GM11168 (cell line): ENCODE results near the gene KRT3.
"Not testable (repeated sequence)": the region's sequence is repeated elsewhere in the genome, so short reads cannot be mapped to it uniquely, and the experiment has no call there.

ENCODE experiments used
- in situ Hi-C: fragments of 300-500 bp; cut with MboI; formaldehyde crosslinking; loops from one replicate; pipeline ENCODE4 v1.12.0; 2022; ENCODE audit warnings: low sequenced_read_pairs; ENCODE audit not compliant: unreplicated experiment

The KRT3 gene

DNA sequence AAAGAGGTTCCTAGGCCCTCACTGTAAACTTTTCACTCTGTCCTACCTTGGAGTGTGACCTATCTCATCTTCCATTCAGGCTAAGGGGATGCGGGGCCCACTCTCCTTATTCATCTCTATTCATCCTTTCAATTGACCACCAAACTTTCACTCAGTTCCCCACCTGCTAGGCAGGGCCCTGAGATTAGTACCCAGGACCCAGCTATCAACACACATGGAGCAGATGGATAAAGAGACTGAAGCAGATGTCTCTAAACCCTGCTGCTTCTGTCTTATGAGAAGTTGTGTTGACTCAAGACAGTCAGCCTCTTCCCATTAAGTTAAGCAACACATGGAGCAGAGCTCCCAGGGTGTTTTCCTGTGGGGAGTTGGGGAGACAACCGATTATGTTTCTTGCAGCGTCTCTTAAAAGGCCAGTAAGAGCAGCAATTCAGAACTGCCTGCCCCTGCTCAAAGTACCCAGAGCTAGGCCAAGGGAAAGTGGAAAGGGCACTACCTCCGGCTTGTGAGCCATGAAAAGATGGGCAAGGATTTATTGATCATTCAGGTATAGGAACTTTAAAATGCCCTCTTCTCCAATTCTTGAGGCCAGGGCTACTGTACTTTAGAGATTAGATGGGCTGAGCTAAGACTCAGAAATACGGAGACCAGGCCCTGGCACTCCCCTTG, 29.4 kb downstream of the KRT3 start:
- in situ Hi-C loops: no loop called here

DNA sequence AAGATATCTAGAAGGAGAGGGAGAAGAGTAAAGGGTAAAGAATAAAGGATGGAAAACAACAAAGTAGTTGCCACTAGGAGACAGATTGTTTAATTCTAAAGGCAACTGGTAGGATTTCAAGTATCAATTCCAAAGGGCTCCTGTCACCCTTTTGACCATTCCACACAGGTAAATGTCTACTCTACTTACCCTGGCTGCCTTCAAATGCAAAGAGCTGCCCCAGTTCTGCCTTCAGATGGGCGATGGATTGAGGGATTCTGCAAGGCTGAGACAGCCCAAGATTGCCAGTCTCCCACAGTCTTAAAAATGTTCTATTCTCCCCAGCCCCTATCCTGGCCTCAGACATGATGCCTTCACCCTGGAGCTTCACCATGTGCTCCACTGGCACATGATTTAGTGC, 30.2 kb downstream of the KRT3 start:
- in situ Hi-C loops: no loop called here

DNA sequence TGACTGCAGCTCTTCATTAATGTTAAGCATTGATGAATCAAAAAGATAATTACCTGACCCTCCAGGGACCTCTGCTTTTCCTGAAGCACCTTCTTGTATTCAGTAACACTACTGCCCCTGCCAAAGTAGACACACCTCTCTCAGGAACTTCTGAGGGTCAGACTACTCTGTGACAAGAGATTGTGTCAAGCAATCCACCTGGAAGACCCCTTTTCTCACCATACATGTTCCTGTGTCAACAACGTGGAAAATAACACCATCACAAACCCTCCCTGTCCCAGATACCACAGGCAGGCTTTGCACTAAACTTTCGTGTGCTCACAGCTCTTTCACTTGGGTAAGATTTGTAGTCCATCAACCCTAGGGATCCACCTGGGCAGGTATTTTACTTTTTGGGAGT, 31.9 kb downstream of the KRT3 start:
- in situ Hi-C loops: no loop called here

DNA sequence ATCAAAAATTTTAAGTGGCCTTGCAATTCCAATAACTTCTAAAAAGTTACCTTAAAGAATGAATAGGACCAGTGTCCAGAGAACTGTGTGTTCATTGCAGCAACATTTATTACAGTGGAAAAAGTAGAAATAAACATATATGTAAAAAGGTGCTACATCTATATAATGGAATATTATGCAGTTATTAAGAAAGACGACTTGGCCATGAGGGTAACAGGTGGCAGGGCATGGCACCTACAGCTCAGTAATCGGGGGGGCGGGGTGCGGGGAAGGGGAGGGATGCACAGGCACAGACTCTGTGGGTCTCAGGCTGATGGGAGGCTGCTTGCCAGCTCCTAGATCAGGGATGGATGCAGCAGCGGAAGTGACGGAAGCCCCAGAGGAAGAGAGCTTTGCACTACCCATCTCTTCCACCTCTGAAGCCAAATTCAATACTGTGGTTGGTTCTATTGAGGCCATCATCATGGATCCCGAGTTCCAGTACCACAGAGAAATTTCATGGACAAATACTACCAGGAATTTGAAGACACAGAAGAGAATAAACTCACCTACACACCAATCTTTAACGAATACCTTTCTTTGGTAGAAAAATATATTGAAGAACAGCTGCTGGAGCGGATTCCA, 32.8 kb downstream of the KRT3 start:
- in situ Hi-C loops: no loop called here

DNA sequence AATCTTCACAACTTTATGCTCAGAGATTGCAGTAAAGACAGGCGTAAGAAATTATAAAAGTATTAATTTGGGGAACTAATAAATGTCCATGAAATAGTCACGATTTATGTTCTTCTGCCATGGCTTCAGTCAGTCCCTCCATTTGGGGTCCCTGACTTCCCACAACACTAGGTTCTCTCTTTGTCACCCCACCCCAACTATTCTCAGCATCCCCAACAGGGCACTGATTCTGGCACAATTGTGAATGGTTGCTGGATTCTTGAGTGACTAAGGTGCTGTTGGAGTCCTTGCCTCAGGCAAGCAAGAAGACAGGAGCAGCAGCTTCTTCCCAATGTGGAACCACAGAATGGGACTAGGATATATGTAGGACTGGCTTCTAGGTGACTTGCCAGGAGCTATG, 34.1 kb downstream of the KRT3 start:
- in situ Hi-C loops: no loop called here

DNA sequence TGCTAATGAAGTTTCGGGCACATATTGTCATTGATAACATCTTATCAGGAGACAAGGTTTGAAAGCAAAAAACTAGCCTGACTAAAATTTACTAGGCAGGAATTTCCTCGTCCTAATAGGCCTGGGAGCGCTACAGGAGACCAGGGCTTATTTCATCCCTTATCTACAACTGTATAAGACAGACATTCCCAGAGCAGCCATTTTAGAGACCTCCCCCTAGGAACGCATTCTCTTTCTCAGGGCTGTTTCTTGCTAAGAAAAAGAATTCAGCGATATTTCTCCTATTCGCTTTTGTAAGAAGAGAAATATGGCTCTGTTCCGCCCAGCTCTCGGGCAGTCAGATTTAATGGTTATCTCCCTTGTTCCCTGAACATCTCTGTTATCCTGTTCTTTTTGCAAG, 34.7 kb downstream of the KRT3 start:
- in situ Hi-C loops: not testable (repeated sequence)

DNA sequence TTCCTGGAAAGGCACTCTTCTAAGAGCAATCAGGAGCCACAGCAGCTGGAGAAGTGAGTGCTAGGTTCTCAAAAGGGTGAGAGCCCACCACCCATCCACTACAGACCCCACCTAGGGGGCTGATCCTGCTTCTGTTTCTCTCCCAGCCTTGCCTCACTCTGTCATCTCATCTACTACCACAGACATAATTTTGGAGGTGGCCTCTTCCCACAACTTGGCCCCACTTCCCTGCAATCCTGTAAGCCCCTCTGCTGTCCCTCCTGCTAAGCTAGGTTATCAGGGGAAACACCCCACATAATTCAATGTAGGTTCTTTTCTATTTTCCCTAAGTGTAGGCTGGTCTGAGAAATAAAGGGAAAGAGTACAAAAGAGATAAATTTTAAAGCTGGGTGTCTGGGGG, 35.3 kb downstream of the KRT3 start:
- in situ Hi-C loops: no loop called here

DNA sequence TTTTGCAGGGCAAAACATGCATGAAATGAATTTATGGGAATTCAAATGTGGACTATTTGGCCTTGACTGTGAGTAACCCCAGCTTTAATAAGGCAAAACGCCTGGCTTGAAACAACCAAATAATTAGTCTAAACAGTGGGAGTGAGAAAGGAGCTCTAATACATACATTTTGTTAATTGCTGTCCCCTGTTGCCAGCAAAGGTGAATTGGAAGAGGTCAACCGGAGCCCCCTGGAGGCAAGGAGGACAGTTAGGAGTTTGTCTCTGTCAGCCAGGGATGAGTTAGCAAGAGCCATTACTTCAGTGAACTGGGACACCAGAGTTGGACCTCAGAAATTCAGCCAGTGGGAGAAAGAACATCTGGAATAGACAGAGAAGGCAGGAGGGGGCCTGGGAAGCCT, 36.2 kb downstream of the KRT3 start:
- in situ Hi-C loops: no loop called here

DNA sequence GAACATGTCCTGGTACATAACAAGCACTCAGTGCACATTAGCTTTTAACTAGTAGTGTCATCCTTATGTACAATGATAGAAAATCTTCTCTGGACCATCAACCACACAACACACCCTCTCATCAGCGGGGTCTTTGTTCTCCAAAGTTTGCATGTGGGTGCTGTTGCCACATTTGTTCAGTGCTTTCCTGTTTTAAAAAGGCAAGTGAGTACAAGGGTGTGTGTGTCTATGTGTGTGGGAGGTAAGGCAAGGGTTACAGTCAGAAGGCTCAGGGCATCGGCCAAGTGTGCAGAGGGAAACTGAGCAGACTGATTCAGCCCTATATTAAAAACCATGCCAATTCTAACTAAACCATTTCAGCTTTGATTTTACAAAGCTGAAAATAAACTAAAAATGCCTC, 36.7 kb downstream of the KRT3 start:
- in situ Hi-C loops: no loop called here

DNA sequence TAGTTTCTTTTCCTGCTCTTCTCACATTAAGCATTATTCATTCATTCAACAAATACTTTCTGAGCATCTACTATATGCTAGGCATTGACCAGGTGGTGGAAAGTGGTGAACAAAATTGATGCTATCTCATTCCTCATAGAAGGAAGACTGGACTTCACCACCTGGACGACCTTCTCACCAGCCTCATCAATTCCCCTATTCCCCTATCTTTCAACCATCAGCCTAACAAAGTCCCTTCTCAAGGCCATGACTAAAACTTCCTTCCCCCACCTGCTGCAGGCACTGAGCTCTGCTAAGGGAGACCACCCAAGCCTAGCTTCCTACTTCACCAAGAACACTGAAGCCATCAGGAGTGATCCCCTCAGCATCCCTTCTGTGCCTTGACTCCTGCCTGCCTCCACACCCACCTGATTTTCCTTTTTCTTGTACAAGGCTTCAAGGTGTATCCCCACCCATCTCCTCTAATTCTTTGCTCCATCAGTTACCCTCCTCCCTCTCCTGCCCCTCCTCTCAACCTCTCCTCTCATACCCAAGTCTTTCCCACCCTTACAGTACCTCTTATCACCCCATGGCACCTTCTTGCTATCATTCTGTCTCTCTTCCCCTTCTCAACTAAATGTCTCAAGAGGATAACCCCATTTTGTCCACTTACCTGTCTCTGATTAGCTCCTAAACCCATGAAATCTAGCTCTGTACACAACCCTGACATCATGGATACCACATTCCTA, 38.3 kb downstream of the KRT3 start:
- in situ Hi-C loops: no loop called here

DNA sequence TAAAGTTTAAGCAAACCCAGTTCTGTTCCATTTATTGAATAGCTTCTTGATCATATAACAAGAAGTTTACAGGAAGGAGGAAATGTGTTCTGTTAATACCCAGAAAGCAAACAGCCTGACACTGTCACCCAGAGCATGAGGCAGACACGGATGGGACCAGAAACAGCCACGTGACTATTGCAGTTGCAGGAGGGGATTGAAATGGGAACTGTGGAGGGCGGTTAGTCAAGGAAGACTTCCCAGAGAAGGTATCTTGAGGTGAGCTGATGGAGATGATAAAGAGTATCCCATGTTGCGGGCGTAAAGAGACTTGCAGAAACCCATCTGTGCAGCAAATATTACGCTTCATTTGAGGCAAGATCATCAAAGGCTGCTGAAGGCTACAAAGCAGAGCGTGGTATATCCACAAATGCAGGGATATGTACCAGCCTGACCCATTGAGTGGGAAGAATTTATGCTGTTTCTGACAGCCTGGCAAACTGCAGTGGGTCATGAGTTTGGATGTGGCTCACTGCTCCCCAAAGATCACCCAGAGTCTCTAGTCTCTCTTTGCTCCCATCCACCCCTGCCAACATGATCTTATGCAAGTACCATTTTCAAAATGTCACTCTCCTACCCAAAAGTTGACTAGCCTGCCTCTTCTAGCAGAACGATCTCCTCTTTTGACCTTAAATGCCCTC, 39.5 kb downstream of the KRT3 start:
- in situ Hi-C loops: no loop called here

DNA sequence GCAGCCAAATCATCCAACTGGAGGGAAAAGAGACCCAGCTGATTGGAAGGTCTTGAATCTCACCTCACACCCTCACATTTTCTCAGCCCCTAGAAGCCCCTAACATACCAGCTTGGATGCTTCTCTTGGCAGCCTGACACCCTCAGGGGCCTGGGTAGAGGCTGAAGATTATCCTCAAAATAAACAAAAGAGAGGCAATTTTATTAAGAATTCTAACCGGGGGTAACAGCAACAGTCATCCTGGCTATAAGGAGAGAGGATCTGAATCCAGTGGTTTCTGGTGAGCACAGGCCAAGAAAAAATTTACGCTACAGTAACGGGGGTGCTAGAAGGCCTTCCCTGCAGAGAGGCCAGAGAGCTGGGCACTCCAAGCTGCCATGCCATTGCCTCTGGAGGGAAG, 40.4 kb downstream of the KRT3 start:
- in situ Hi-C loops: no loop called here

DNA sequence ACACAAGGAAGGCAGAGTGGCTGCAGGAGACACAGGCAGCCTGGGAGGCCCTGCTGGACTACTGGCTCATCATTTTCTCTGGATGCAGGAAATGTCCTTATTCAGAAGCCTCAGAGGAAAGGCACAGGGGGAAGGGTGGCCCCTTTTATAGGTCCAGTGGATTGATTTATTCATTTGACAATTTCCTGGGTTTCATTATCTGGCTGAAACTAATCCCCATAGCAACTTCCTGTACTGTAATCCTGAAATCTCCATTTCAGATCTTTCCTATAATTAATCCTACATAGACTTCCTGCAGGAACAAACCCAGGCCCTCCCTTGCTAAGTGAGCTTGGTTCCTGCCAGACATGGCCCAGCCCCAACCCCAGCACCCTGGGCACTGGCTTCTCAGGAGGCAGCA, 41.8 kb downstream of the KRT3 start:
- in situ Hi-C loops: no loop called here

DNA sequence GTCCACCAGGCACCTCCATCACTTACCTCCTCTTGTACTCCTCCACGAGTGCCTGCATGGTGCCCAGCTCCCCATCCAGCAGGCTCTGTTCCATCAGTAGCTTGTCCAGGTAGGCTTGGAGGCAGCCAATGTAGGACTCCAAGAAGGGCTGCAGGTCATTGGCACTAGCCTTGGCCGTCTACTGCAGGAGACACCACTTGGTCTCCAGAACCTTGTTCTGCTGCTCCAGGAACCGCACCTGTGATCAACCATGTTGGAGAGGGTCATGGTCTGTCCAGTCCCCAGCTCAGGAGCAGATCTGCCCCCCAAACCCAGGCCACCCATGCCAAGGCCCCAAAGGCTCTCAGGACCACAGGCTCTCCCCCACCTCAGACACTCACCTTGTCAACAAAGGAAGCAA, 42.6 kb downstream of the KRT3 start:
- in situ Hi-C loops: no loop called here

DNA sequence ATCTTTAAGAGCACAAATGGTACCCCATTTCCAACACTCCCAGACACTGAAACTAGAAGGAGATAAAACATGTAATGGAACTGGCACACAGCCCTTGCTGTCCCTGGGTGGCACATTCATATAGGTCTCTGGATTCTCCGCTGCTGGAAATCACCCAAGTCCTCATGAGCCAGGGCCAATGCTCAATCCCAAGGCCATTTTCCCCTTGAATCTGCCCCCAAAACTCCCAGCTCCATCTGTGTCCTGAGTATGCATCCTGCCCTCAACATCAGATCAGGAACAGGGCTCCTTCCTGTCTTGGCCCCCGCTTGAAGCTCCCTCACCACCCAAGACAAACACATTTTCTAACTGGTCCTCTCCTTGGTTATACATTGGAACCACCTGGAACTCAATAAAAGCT, 43.4 kb downstream of the KRT3 start:
- in situ Hi-C loops: no loop called here

DNA sequence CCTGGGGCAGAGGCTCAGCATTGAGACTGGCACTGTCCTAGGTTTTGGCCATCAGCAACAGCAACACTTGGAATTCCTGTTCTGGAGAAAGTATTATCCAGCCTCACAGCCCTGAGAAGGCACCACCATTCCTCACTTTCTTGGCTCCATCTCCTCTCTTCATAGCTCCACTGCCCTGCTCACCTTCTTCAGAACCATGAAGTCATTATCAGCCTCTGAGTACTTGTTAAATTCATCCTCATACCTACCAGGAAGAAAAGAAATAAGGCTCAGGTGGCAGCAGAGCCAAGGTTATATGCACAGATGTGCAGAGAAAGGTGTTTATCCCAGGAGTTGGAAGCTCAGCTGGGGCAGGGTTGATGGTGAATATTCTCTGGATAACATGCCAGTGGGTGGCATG, 44.1 kb downstream of the KRT3 start:
- in situ Hi-C loops: no loop called here

DNA sequence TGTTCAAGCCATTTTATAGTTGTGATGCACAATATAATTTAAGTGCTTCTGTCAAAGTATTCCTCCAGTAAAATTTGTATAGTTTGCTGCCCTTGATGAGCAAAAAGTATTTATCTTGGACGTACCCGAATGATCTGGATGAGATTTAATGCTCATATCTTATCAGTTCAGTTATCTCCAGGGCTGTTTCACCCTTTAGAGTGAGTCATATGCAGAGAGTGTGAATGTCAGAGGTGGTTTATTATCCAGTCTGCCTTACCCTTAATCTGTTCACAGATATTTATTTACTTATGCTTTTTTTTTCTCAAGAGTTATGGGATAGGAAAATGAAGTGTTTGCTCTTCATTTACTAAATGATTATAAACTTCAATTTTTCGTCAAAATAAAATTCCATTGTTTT, 45.4 kb downstream of the KRT3 start:
- in situ Hi-C loops: not testable (repeated sequence)

DNA sequence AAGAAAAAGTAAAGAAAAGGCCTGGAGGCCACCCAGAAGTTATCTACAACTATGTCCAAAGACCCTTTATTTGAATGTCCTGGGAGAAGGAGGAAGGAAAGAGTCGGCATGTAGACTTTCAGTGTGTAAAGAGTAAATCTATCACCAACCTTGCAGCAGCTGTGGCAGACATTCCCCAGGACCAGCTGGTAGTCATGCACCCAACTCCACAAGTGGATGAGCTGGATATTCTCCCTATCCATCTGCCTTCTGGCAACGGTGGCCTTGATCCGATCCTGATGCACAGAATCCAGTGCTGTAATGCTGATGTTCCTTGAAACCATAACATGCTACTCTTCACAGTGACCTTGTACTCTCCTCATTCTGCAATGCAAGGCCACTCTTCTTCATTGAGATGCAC, 46.1 kb downstream of the KRT3 start:
- in situ Hi-C loops: no loop called here

DNA sequence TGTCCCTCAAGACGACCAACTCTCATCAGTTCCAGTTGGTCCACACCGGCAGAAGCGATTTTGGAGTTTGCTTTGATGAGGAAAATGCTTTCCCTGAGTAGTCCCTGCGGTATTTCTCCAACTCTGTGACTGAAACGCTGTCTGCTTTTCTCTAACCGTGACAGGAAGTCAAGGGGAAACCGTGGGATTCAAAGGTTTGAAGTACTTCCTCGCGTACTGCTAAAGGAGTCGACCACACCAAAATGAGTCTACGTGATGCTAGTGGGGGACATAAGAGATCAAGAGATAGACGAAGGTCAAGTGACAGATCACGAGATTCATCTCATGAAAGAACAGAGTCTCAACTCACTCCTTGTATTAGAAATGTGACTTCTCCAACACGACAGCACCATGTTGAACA, 47.3 kb downstream of the KRT3 start:
- in situ Hi-C loops: no loop called here

DNA sequence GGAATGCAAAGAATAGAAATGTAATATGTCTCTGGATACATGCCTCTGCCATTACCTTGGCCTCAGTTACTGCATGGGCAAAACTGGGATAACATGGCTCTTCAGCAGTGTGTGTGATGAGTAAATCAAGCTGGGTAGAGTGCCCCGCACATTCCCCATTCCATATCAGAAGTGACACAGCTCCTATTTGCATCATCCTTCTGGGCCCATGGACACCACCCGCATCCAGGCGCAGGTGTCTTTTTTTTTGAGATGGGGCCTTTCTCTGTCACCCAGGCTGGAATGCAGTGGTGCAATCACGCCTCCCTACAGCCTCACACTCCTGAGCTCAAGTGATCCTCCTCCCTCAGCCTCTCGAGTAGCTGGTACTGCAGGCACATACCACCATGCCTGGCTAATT, 50.4 kb downstream of the KRT3 start:
- in situ Hi-C loops: no loop called here

DNA sequence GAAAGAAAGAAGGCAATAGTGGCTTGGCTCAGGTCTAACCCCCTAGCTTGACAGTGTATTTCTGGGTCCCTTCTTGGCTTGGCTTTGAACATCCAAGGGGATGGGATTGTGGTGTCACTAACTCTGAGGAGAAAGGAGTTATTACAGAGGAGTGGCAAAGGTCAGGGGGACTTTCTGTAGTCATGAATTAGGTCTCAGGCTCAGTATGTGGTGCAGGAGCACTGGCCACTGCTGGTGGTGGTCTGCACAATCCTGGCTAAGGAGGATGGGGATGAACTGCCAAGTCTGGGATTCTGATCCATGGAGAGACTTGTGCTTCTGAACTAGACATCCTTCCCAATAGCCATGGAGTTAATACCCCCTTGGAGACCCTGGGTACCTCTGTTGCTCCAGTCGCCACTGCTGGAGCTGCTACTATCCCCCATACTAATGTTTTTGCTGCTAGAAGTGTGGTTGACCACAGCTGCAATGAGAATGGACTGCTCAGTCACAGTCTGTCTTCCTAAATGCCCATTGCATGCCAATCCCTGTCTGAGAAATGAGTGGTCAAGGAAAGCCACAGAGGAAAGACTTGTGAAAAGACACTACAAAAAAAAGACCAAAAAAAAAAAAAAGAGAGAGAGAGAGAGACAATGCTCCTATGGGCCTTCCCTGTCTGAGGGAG, 51.3 kb downstream of the KRT3 start:
- in situ Hi-C loops: no loop called here
